RPMI8226 (cell line): Measurements from ENCODE around the gene PTPRG.

ENCODE experiments used
- DNase-seq: peaks from one replicate; pipeline ENCODE4 v3.0.0-alpha.2; 2015

PTPRG gene

DNA sequence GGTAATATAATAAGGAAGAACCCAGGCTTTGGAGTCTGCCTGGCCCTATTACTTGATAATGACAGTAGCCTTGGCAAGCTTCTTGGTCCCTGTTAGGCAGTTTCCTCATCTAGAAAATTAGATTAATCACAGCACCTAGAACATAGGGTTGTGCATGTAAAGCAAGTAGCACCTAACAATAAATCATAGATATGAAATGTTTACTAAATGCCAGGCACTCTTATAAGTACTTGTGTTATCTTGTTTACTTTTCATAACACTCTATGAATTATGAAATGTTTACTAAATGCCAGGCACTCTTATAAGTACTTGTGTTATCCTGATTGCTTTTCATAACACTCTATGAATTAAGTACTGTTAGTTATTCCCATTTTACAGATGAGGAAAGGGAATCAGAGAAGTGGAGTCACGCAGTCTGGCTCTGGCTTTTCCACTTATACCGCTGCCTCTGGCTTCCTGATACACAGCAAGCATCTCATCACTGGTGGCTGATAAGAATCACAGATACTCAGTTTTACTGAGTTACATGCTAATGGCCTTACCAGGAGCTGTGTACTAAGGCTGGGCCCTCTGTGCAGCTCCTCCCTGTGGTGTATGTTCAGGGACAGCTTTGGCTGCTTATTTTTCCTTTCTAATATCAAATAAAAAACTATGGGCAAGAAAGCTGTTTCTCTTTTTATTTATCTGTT, 688.6 kb downstream of the PTPRG start:
- DNase-seq, result no peak

DNA sequence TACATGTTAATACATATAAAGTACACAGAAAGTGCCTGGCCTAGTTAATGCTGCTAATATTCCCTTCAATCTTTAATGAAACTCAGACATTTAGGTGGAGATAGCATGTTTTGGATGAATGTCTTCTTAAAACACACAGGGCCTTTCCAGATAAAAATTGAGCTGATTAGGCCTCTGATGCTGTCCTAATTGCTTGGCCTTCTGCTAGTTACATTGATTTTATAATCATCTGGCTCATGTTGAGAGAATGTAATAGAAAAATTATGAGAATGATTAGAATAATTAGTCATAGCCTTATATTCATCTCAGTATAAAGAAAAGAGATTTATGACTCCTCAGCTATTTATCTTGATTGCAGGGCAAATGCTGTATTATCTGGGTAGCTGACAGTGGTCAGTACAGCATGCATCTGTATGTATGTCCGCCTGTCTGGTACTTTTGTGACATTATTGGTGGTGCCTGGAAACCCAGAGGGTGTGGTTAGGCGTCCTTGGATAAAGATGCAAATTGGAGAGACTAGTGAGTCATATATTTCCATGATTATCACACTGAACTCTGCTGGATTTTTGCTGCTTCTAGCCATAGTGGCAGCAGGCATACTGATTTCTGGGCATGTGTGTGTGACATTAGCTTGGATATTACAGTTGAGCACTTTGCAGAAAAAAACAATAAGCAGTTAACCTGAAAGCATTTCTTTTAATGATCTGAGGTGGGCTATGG, 691.2 kb downstream of the PTPRG start:
- no peak for DNase-seq

DNA sequence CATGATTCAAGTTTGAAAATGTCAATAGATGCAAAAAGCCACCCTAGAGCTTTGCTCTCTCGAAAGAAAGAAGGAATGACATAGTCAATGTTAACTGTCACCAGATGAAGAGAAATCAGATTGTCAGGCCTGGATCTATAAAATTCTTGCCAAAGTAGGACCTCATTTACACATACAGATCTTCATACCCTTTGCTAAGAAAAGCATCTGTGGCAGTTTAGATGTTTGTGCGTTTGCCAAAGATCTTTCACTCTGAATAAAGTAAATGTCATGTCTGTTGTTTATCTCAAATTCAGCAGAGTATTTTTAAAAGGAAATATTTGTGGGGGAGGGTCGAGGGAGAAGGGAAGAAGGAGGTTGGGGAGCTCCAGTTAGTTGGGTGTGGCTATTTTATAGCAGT, 692.6 kb downstream of the PTPRG start:
- no peak for DNase-seq

DNA sequence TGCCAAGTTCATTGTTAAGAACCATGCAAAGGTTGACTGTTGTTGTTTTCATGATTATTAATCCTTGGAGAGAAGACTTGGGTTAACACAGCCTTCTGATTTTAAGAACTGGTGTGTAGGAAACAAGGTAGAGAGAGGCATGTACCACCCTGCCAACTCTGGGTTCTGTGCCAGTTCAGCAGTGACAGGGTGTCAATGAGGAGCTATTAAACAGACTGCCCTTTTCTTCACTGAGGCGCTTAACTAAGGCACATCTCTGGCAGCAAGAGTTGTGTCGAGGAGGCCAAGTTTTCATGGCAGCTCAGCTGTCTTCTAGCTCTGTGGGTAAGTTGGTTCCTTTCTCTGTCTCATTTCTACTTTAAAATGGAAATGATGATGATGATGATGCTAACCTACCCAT, 694.4 kb downstream of the PTPRG start:
- no peak for DNase-seq

DNA sequence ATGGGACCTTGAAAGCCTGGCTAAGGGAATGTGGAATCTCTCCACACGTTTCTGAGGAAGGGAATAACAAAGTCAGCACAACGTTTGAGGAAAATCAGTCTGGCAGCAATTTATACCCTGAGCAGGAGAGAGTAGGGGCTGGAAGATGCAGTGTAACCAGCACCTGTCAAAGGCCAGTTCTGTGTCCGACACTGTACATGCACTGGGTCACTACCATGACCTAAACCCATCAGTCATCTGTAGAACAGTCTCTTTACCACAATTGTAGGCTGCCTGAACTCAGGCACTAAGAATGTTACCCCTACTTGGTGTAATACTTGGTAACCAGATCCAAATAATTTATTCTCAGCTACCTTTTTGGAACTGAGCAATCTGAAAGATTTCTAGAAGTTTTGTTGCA, 698.6 kb downstream of the PTPRG start:
- DNase-seq, result no peak

DNA sequence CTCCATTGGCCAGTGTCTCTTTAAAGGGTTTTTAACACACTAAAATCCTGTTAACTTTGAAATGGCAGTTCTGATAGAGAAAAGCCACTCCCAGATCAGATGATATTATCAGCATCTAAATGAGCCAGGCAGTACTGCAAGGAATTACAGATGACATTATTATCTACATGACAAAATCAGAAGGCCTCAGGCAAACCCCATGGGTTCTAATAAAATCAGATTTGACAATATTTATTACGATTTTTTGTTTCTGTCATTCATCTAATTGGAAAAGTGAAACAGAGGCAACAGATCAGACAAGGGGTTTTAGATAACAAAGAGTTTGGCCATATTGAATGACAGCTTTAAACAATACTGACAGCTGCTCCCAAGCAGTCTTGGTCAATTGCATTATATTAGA, 699.3 kb downstream of the PTPRG start:
- DNase-seq, result no peak

DNA sequence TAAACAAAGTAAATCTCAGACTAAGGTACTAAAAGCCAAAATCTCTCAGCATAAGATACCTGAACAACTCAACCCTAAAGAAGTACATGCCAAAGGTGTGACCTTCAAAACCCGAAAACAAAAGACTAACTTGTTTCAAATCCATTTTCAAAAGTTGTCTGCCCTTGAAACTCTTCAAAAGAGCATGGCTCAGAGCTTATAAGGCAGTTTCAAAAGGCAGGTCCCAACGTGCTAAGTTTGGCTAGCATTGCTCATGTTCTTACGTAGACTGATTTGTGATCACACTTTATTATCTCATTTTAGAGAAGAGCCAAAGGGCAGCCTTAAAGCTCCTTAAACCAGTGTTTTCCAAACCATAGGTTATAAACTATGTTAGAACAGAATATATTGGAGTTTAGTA, 699.8 kb downstream of the PTPRG start:
- DNase-seq, result no peak

DNA sequence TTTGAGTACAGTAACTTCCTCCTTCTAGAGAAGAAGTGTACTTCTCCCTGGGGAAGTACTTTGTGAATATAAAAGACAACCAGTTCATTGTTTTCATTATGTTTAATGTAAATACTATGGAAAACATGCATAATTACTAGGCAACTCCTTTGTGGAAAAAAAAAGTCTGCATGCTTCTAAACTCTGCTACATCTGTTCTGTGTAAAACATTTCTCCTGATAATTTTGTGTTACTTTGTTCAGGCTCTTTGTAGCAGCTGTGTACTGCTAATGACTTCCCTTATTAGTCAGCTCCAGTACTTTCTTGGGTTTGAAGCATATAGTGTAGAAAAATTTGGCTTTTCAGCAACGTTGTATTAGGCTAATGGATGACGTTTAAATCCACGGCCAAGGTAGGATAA, 700.4 kb downstream of the PTPRG start:
- DNase-seq, result no peak

DNA sequence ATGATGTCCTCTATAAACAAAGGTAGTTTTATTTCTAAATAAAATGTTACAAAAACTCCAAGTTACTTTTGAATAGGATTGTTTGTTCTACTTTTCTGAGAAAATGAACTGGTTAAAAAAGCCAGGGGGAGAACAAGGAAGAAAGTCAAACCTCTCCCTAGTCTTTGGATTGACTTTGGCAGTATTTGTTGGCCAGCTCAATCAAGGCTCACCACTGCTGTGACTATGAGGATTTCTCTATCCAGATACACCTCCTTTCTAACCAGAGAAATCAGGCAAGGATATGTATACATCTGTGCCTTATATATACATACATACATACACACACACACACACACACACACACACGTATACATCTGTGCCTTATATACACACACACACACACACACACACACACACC, 704.2 kb downstream of the PTPRG start:
- no peak for DNase-seq

DNA sequence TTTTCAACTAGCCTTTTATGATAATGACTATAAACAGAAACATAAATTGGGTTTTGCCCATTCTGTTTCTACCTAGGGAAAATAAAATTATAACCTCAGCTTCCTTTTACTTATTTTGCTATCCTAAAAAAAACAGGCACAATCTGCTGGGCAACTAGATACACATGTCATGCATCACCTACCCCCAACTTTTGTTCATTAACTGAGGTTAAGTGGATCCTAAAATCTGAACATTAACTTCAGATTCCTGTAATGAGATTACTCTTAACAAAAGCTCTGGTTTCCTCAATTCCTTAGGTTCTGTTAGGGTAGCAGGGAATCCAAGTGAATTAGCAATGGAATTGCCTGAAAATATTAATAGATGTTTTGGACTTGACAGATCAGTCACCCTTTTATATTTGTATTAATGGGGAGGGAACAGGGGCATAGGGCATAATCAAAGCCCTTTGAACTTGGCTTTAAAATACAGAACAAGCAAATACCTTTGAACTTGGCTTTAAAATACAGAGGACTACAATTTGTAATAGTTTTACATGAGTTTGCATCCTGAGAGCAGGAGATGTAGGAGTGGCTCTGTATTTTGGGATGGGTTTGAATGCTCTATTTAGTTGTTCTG, 705.4 kb downstream of the PTPRG start:
- DNase-seq, result no peak

DNA sequence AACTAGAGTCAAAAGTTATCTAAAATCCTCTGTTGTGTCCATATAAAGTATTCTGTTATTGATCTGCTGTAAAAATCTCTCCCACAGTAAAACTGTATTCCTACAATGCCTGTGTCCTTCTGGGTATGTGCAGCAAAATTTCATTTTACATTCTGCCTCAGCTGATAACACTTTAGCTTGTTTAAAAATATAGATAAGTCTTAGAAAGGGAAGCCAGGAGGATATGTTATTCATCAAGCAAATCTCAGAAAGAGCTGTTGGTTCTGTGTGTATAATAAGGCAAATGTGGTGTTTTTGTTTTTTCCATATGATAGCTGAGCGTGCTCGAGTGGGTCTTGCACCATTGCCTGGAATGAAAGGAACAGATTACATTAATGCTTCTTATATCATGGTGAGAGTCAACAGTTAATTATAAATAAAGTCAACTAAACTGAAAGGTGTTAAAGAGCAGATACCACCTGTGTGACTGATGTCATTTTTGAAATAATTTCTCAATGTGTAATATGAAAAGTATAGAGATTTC, 715.3 kb downstream of the PTPRG start:
- no peak for DNase-seq

DNA sequence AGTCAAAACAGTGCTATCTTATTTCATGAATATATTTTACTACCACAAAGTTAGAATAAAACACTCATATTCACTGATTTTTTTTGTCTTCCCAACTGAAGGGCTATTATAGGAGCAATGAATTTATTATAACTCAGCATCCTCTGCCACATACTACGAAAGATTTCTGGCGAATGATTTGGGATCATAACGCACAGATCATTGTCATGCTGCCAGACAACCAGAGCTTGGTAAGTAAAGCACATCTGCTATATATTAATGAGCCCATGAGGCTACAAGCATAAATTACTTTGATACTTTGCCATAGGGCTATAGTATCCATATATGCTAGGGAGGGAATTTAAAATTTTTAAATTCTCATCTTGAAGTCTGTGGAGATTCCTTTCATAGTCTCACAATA, 716.1 kb downstream of the PTPRG start:
- no peak for DNase-seq

DNA sequence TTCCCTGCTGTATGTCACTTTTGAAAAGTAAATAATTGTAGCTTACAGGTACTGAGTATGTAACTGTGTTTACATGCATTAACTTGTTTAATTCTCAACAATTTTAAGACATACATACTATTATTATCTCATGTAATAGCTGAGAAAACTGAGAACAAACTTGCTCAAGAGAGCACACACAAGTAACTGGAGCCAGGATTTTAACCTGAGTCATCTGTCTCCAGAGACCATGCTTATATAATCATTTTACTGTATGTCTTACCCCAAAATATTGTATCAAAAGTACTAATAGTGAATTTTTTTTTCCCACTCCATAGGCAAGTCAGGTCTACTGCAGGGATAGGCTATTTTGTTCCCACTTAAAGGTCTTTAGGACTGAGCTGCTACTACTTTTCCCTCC, 716.6 kb downstream of the PTPRG start:
- DNase-seq, result no peak

DNA sequence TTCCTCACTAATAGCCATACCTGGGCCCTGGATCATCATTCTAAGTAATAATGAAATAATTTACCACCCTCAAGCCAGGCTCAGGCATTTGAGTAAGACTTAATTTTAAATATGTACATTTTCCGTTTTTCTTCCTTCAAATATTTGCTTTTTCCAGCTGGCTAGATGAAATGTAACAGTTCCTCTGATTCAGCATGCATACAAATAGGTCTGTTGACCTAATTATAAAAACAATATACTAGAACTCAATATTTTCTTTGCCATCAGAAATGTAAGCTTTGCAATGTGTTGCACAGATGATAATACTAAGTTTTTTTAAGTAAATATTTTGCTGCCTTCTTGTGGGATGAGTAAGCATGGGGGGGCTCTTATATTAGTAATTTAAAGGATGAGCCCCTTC, 720.4 kb downstream of the PTPRG start:
- DNase-seq, result no peak

DNA sequence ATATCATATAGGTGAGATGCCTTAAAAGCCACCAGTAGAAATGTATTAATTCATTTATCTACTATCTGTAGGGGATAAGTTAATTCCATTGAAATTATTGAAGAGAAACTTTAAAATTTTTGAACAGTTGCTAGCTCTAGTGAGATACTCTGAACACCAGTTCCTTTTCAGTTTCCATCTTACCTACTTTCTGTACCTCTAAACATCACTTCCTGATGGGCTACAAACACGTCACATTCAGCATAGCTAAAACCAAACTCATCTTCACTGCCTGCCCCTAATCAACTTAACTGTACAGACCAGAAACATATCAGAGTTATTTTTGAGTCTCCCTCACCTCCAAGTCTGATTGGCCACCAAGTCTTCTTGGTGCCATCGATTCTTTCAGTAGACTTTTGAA, 723.1 kb downstream of the PTPRG start:
- DNase-seq, result no peak

DNA sequence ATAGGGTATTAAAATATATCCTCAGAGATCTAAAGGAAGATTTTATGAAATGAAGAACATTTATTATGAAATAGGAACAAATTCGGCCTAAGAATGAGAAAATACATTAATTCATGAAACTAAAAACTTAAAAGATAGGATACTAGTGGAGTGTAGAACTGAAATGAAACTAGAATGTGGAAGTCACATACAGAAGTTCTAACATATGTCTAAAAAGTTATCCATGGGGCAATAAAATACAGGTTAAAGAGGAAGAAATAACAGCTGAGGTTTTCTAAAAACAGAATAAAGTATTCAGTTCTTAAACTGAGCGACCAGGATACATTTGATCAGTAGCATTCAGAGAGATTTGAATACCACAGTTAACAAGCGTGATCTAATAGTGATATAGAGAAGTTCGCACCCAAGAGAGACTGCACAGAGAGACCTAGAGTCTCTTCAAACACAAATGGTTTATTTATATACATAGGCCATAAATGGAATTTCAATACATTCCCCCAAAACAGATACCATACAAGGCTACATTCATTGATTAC, 726.1 kb downstream of the PTPRG start:
- no peak for DNase-seq

DNA sequence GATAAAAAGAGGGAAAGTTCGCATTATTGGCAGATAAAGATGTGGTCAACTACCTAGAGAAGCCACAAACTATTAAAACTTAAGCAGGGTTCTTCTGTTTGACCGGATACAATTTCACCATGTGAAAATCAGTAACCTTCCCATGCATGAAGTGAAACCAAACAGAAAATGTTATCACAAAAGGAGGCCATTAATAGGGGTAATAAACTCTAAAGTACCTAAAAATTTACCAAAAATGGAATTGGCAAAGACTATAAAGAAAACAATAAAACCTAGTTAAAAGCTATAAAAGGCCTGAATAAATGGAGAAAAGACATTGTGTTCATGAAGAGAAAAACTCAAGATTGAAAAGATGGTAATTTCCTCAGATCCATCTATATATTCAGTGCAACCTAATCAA, 728.6 kb downstream of the PTPRG start:
- DNase-seq, result no peak

DNA sequence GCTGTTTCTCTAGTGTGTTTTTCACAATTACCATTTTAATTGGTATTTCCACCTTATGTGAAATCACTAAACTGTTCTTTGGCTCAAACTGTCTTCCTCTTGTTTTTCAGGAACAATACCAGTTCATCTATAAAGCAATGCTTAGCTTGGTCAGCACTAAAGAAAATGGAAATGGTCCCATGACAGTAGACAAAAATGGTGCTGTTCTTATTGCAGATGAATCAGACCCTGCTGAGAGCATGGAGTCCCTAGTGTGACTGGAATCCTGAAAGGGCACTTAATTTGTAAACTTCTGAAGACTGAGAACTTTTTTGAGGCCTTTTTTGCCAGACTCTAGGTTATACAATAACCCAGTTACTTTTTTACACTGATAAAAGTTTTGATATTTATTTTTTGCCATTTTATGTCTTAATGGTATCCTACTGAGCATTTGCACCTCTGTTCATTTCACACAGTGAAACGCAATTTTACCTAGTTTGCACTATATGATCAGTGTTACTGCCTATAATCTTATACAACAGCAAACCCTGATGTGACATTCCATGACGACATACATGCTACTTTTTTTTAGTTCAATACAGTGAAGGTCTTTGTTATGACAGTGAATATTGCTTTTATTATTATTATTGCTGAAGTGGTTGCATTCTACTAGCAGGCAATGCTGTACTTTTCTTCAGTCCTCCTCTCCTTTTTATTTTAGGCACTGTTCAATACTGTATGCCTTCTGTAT, 731.8 kb downstream of the PTPRG start:
- DNase-seq, result no peak

DNA sequence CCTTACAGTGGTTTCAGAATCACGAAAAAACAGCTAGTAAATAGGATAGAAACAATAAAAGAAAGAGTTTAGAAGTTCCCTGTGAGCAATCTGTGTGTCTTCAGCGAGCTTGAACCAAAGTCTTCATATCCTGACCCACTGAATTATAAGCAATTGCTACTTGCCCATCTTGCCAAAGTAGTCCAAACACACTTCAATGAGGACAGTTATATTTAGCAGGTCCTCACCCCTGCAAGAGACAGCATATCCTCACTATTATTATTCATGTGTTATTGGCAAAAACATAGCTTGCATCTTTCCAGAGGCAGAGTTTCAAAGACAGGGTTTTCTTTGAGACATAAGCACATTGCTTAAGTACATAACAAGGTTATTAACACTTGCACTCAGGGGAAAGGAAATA, 734.2 kb downstream of the PTPRG start:
- no peak for DNase-seq

DNA sequence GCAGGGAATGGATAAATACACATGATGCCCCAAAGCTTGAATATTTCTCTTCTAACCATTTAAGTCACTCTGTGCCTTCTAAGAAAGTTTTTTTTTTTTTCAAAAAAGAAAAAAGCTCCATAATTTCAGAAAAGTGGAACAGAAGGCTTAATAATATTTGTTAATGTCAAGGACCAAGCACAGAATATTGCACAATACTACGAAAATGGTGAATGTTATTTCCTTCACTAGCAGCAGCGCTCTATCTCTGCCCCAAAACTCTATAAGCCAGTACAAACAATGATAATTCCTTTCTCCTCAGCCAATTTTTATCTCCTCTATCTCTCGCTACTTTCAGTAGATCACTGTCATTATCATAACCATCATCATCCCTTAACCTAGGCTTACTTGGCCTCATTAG, 739.2 kb downstream of the PTPRG start:
- no peak for DNase-seq

DNA sequence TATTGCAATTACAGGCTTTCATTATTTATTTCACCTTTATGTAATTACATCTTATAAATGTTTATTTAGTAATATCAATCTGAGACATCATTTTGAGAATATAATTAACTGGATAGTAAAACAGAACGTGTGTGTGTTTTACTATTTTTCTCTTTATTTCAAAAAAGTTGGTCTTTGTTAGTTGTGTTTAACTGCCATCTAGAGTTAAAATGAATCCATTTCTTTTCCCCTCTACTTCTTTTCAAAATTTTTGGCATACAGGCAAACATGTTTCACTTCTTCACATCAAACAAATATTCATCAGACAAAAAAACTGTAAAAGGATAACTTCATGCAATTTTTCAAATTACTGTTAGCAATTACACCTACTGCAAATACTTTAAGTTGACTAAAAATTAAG, 750.8 kb downstream of the PTPRG start:
- DNase-seq, result no peak

DNA sequence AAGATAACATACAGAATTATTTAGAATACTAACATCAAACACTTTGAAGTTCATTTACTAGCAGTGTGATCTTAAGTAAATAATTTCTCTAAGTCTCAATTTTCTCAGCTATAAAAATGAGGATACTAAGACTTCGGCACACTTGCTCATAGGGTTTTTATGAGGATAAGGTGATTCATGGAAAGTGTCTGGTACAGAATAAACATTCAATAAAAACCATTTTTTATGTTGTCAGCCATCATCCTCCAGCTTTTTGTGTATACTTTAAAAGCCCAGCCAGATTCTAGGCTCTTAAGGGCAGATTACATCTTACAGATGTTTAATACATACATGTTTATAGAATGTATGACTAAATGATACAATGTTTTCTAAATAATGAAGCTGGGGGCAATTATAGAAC, 755.2 kb downstream of the PTPRG start:
- DNase-seq, result no peak

DNA sequence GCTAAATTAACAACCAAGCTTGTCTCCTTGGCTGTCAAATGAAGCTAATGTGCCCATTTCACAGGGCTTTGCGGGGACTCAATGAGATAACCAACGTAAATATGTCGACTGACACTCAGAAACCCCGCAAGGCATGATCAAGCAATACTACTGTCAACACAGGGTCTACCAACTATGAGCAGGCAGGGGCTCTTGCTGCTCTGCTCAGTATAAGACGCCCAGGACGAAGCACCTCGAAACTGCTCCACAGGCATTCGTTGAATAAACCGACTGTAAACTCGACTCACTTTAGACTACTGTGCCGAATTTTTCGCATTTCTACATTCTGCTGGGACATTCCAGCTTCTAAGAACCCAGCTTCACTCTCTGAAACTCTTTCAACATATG, 757.0 kb downstream of the PTPRG start:
- no peak for DNase-seq
